ENCODE data around the gene C9orf152.
"Not testable (repeated sequence)": the region's sequence is repeated elsewhere in the genome, so short reads cannot be mapped to it uniquely, and the experiment has no call there.

Gene C9orf152
- total RNA-seq = 0 to 0.11 (median 0) reads per million in 9 experiments

- Mint-ChIP-seq H3K4me3 (no peak within 1 kb of the TSS), H3K9me3 (no peaks in the 10 kb centered on the region), H3K36me3 (ENCODE audit: insufficient read depth) (no peaks in the 10 kb centered on the region), H3K27ac (no peak within 1 kb of the TSS), H3K4me1 (ENCODE audit: low read depth in 2 of 2) (no peaks in the 10 kb centered on the region), H3K27me3 (peaks cover 33 to 53% of the 10 kb centered on the region in 2 donors)
- ATAC-seq (replicated peaks) (no peak), DNase-seq (no peak)
Observed at GRCh38 chr9:110208031-110208430, at the start of gene C9orf152. Gene C9orf152, minus strand, starts transcription at chr9:110208159. Its CDS starts 580 bp downstream, at chr9:110207579.

- H3K4me1 Mint-ChIP-seq (ENCODE audit: low read depth in 2 of 2) = peaks cover 25 to 26% of the 10 kb centered on the region in 2 donors
- H3K36me3 Mint-ChIP-seq (ENCODE audit: insufficient read depth) = peaks cover 5% of the 10 kb centered on the region
- ATAC-seq (replicated peaks) = no peak
- peak overlapping the region; percentile 90 to 92 for H3K27ac Mint-ChIP-seq
- no peak for DNase-seq
- H3K27me3 Mint-ChIP-seq = no peaks in the 10 kb centered on the region
- no peaks in the 10 kb centered on the region for H3K9me3 Mint-ChIP-seq
- peak overlapping the region; percentile 88 to 93 for H3K4me3 Mint-ChIP-seq
Observed at GRCh38 chr9:110257097-110257841, 49.3 kb upstream of the C9orf152 start.

GRCh38 chr9:110256380-110257096, 48.6 kb upstream of the C9orf152 start, which contains the start of gene TXN:
Gene TXN, minus strand, starts transcription at chr9:110256507. Its CDS starts 72 bp downstream, at chr9:110256435.
- peak within 1 kb of the TSS; percentile 88 to 93 for H3K4me3 Mint-ChIP-seq
- peaks cover 25 to 26% of the 10 kb centered on the region in 2 donors for H3K4me1 Mint-ChIP-seq (ENCODE audit: low read depth in 2 of 2)
- no peaks in the 10 kb centered on the region for H3K9me3 Mint-ChIP-seq
- peak; percentile 70 to 72 (median 71) for DNase-seq
- H3K27ac Mint-ChIP-seq = peak within 1 kb of the TSS; percentile 90 to 92
- H3K27me3 Mint-ChIP-seq = no peaks in the 10 kb centered on the region
- ATAC-seq (replicated peaks) = peak; percentile 75
- H3K36me3 Mint-ChIP-seq (ENCODE audit: insufficient read depth) = peaks cover 5% of the 10 kb centered on the region

- Mint-ChIP-seq H3K4me3 (peak overlapping the region; percentile 88 to 93), H3K4me1 (ENCODE audit: low read depth in 2 of 2) (peaks cover 25 to 26% of the 10 kb centered on the region in 2 donors), H3K27ac (peak overlapping the region; percentile 90 to 92), H3K27me3 (no peaks in the 10 kb centered on the region), H3K36me3 (ENCODE audit: insufficient read depth) (peaks cover 5% of the 10 kb centered on the region), H3K9me3 (no peaks in the 10 kb centered on the region)
- ATAC-seq (replicated peaks) (peak; percentile 32), DNase-seq (peak in 2 of 3 experiments; percentile 11 to 14)
Observed at GRCh38 chr9:110255463-110256379, 47.8 kb upstream of the C9orf152 start.

GRCh38 chr9:110255034-110255462, 47.1 kb upstream of the C9orf152 start:
- H3K4me3 Mint-ChIP-seq = peak overlapping the region; percentile 88 to 93
- H3K27me3 Mint-ChIP-seq = no peaks in the 10 kb centered on the region
- DNase-seq = no peak

GRCh38 chr9:110254500-110254899, 46.5 kb upstream of the C9orf152 start:
- ATAC-seq (replicated peaks) (no peak), DNase-seq (no peak)
- Mint-ChIP-seq H3K36me3 (ENCODE audit: insufficient read depth) (peaks cover 5% of the 10 kb centered on the region), H3K4me1 (ENCODE audit: low read depth in 2 of 2) (peaks cover 26% of the 10 kb centered on the region in 2 donors), H3K4me3 (peak overlapping the region; percentile 88 to 93), H3K9me3 (no peaks in the 10 kb centered on the region), H3K27ac (peak overlapping the region; percentile 90 to 92), H3K27me3 (no peaks in the 10 kb centered on the region)

More at GRCh38 chr9:110255034-110255462, 47.1 kb upstream of the C9orf152 start:
- no peak for ATAC-seq (replicated peaks)
- H3K4me1 Mint-ChIP-seq (ENCODE audit: low read depth in 2 of 2) = peaks cover 25 to 26% of the 10 kb centered on the region in 2 donors
- peak overlapping the region; percentile 90 to 92 for H3K27ac Mint-ChIP-seq
- peaks cover 5% of the 10 kb centered on the region for H3K36me3 Mint-ChIP-seq (ENCODE audit: insufficient read depth)
- H3K9me3 Mint-ChIP-seq = no peaks in the 10 kb centered on the region

GRCh38 chr9:110252509-110253139, 44.7 kb upstream of the C9orf152 start:
- H3K27me3 Mint-ChIP-seq = no peaks in the 10 kb centered on the region
- H3K4me1 Mint-ChIP-seq (ENCODE audit: low read depth in 2 of 2) = peaks cover 30% of the 10 kb centered on the region in 2 donors
- peaks cover 13% of the 10 kb centered on the region for H3K36me3 Mint-ChIP-seq (ENCODE audit: insufficient read depth)
- H3K27ac Mint-ChIP-seq = peak overlapping the region; percentile 44 to 90
- no peaks in the 10 kb centered on the region for H3K9me3 Mint-ChIP-seq
- no peak overlapping the region for H3K4me3 Mint-ChIP-seq
- ATAC-seq (replicated peaks) (no peak), DNase-seq (no peak)

GRCh38 chr9:110251770-110252169, 43.8 kb upstream of the C9orf152 start:
- Mint-ChIP-seq H3K36me3 (ENCODE audit: insufficient read depth) (peaks cover 13% of the 10 kb centered on the region), H3K4me1 (ENCODE audit: low read depth in 2 of 2) (peaks cover 24% of the 10 kb centered on the region in 2 donors)
- DNase-seq; H3K27me3 Mint-ChIP-seq; H3K27ac Mint-ChIP-seq; ATAC-seq (replicated peaks); H3K4me3 Mint-ChIP-seq; H3K9me3 Mint-ChIP-seq: not testable (repeated sequence)

- no peak for DNase-seq
- Mint-ChIP-seq H3K4me1 (ENCODE audit: low read depth in 2 of 2) (peaks cover 22 to 24% of the 10 kb centered on the region in 2 donors), H3K27ac (no peak overlapping the region), H3K36me3 (ENCODE audit: insufficient read depth) (peaks cover 13% of the 10 kb centered on the region), H3K27me3 (no peaks in the 10 kb centered on the region), H3K9me3 (no peaks in the 10 kb centered on the region), H3K4me3 (no peak overlapping the region)
- ATAC-seq (replicated peaks) = no peak
Observed at GRCh38 chr9:110251212-110251611, 43.3 kb upstream of the C9orf152 start.

GRCh38 chr9:110249603-110250002, 41.6 kb upstream of the C9orf152 start:
- H3K27me3 Mint-ChIP-seq = no peaks in the 10 kb centered on the region
- H3K4me1 Mint-ChIP-seq (ENCODE audit: low read depth in 2 of 2) = peaks cover 15 to 16% of the 10 kb centered on the region in 2 donors
- no peak overlapping the region for H3K27ac Mint-ChIP-seq
- H3K36me3 Mint-ChIP-seq (ENCODE audit: insufficient read depth) = peaks cover 13% of the 10 kb centered on the region
- no peak for DNase-seq
- ATAC-seq (replicated peaks) = no peak
- H3K9me3 Mint-ChIP-seq = no peaks in the 10 kb centered on the region
- H3K4me3 Mint-ChIP-seq = no peak overlapping the region

- DNase-seq (no peak), ATAC-seq (replicated peaks) (no peak)
- H3K27me3 Mint-ChIP-seq = no peaks in the 10 kb centered on the region
- H3K4me3 Mint-ChIP-seq = no peak overlapping the region
- no peak overlapping the region for H3K27ac Mint-ChIP-seq
- H3K9me3 Mint-ChIP-seq = no peaks in the 10 kb centered on the region
- peaks cover 5 to 6% of the 10 kb centered on the region in 2 donors for H3K4me1 Mint-ChIP-seq (ENCODE audit: low read depth in 2 of 2)
- peaks cover 16% of the 10 kb centered on the region for H3K36me3 Mint-ChIP-seq (ENCODE audit: insufficient read depth)
Observed at GRCh38 chr9:110248361-110248760, 40.4 kb upstream of the C9orf152 start.

- Mint-ChIP-seq H3K36me3 (ENCODE audit: insufficient read depth) (peaks cover 19% of the 10 kb centered on the region), H3K27me3 (no peaks in the 10 kb centered on the region), H3K27ac (no peak overlapping the region), H3K4me3 (no peak overlapping the region), H3K4me1 (ENCODE audit: low read depth in 2 of 2) (peaks cover 3 to 5% of the 10 kb centered on the region in 2 donors), H3K9me3 (no peaks in the 10 kb centered on the region)
- DNase-seq (no peak), ATAC-seq (replicated peaks) (no peak)
Observed at GRCh38 chr9:110246214-110246613, 38.3 kb upstream of the C9orf152 start.

Data from effector memory CD8-positive, alpha-beta T cell (primary cell).